Small intestine (tissue), 7 donors: ENCODE measurements around the gene KRTAP10-1. TPM values are rescaled to one million over a fixed set of nuclear protein-coding genes. Genes with fewer than 3 reads are reported as not detected.

Experiments
- DNase-seq, 2 donors: peaks; one replicate each; pipeline versions ENCODE4 v3.0.0 to v3.0.0-alpha.2; 2013
- FAIRE-seq: peaks from 2 replicates; lab custom pipeline; 2012; peaks lifted over from hg19 to GRCh38; lab: Jason Lieb, UNC
- H3K27ac ChIP-seq, 3 donors: one replicate each; pipeline ENCODE4 v1.5.1; 2013; ENCODE audit warnings: low read length in 2 of 3, mild to moderate bottlenecking in 2 of 3, control low read depth in 1 of 3, inconsistent platforms in 1 of 3, low read depth in 1 of 3, moderate library complexity in 1 of 3
- H3K27me3 ChIP-seq, 3 donors: one replicate each; pipeline ENCODE4 v1.6.1; 2013; ENCODE audit warnings: low read length in 3 of 3, inconsistent platforms in 1 of 3; ENCODE audit not compliant: control insufficient read depth in 3 of 3, insufficient read depth in 3 of 3
- H3K36me3 ChIP-seq, 3 donors: one replicate each; pipeline ENCODE4 v1.6.1; 2013; ENCODE audit warnings: low read length in 3 of 3, inconsistent platforms in 1 of 3, low read depth in 1 of 3, mild to moderate bottlenecking in 1 of 3, moderate library complexity in 1 of 3; ENCODE audit not compliant: control insufficient read depth in 3 of 3, insufficient read depth in 2 of 3
- H3K4me1 ChIP-seq, 3 donors: one replicate each; pipeline ENCODE4 v1.6.1; 2013; ENCODE audit warnings: low read length in 2 of 3, inconsistent platforms in 1 of 3, low read depth in 1 of 3, mild to moderate bottlenecking in 1 of 3, moderate library complexity in 1 of 3; ENCODE audit not compliant: control insufficient read depth in 3 of 3, insufficient read depth in 2 of 3
- H3K4me3 ChIP-seq, 3 donors: one replicate each; pipeline ENCODE4 v1.5.1; 2013; ENCODE audit warnings: low read length in 3 of 3, control low read depth in 1 of 3, inconsistent platforms in 1 of 3, low read depth in 1 of 3, mild to moderate bottlenecking in 1 of 3, moderate library complexity in 1 of 3
- H3K9me3 ChIP-seq, 2 donors: one replicate each; pipeline ENCODE4 v1.6.1; 2013; ENCODE audit warnings: low read depth in 1 of 2, low read length in 1 of 2; ENCODE audit not compliant: control insufficient read depth in 2 of 2, insufficient read depth in 1 of 2
- WGBS, 3 donors: extraction: QIAGEN DNeasy Blood & Tissue Kit; methylation state at CpG; one replicate each; pipeline ENCODE4 v1.1.7; 2013; 5-methylcytosine and 5-hydroxymethylcytosine counted together
- polyA plus RNA-seq, 4 donors: library from polyadenylated mRNA; stranded (reverse) in 3 of 4; unstranded in 1 of 4; fragments of 200-250 nt in 3 of 4; fragments of 120-200 nt in 1 of 4; gene quantifications; one replicate each; pipeline versions ENCODE4 v1.2.1 to v1.2.3, GENCODE V29; 2013
- donor health status: healthy with polysubstance abuse.
- donor health status: control.
- donor health status: control.
- donor health status: Bipolar disorder and iron deficiency.
- donor health status: healthy.

The KRTAP10-1 gene
- polyA plus RNA-seq, 4 donors, result not detected

- no peaks in the 10 kb centered on the region for H3K4me1 ChIP-seq
- H3K27ac ChIP-seq, result no peak overlapping the region
- H3K9me3 ChIP-seq, result no peaks in the 10 kb centered on the region
- FAIRE-seq, result no peak
- H3K36me3 ChIP-seq, result no peaks in the 10 kb centered on the region
- 54 to 91% (median 89%) methylated on average over 1 of the region's 1 CpG for WGBS, 3 donors
- no peak overlapping the region for H3K4me3 ChIP-seq
- DNase-seq, result no peak
- H3K27me3 ChIP-seq, result no peaks in the 10 kb centered on the region
Observed at GRCh38 chr21:44523567-44524413, 16.2 kb downstream of the KRTAP10-1 start.

DNA sequence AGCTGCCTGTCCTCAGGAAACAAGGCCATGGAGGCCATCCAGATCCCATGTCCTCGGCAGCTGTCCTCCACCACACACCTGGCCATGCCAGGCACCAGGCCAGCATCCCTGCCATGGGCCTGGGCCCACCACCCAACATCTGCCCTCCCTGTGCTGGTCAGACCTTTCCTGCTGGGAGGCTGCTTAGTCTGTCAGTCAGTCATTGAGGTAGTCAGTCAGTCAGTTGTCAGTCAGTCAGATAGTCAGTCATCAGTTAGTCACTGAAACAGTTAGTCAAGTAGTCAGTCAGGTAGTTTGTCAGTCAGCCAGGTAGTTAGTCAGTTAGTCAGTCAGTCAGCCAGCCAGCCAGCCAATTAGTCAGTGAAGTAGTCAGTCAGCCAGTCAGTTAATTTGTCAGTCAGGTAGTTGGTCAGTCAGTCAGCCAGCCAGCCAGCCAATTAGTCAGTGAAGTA lies 17.2 kb downstream of the KRTAP10-1 start:
- DNase-seq (no peak), FAIRE-seq (no peak)
- no peaks in the 10 kb centered on the region for H3K27me3 ChIP-seq
- H3K27ac ChIP-seq, result no peak overlapping the region
- H3K4me3 ChIP-seq, result no peak overlapping the region
- no peaks in the 10 kb centered on the region for H3K4me1 ChIP-seq
- no peaks in the 10 kb centered on the region for H3K36me3 ChIP-seq
- no peaks in the 10 kb centered on the region for H3K9me3 ChIP-seq
- 57 to 80% (median 70%) methylated on average over 1 of the region's 1 CpG for WGBS, 3 donors

DNA sequence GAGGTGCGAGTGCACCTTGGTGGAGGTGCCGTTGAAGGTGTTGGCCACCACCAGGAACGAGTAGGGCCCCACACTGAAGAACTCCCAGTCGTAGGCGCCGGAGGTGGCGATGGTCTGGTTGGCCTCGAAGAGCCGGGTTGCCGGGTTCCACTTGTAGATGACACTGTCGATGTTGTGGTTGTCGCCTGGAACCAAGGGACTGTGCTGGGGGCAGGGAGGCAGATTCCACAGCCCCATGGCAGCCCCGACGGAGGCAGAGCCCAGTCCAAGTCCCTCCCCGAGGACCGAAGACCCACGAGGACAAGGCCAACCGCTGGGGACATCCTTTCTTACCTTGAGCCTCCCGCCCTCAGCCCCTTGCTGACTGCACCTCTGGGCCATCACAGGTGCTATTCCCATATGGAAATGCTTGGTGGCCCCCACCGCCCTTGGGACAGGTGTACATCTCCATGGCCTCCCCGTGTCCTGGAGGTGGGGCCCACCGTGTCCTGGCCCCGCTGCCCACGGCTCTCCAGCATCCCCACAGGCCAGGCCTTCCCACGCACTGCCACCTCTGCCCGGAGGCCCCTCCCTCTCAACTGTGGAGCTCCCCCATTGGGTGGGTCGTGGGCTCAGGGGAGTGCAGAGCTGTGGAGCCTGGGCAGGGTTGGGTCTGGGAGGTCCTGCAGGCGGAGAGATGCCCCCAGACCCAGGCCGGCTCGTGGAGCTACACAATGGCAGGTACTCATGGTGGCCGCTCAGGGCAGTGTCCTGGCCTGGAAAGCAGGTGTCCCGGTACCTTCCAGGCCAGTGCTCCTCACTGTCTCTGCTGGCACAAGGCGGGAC lies 17.9 kb downstream of the KRTAP10-1 start:
- Histone ChIP-seq H3K27ac (no peak overlapping the region), H3K4me3 (no peak overlapping the region), H3K9me3 (no peaks in the 10 kb centered on the region), H3K4me1 (no peaks in the 10 kb centered on the region), H3K36me3 (no peaks in the 10 kb centered on the region), H3K27me3 (no peaks in the 10 kb centered on the region)
- DNase-seq (no peak), FAIRE-seq (no peak)
- WGBS, 3 donors, result 84 to 88% (median 85%) methylated on average over 32 to 33 of the region's 33 CpGs

- H3K27ac ChIP-seq, result no peak overlapping the region
- H3K36me3 ChIP-seq, result no peaks in the 10 kb centered on the region
- H3K4me1 ChIP-seq, result no peaks in the 10 kb centered on the region
- H3K27me3 ChIP-seq, result no peaks in the 10 kb centered on the region
- no peak for FAIRE-seq
- 66 to 86% (median 76%) methylated on average over 22 of the region's 22 CpGs for WGBS, 3 donors
- DNase-seq, result no peak
- no peak overlapping the region for H3K4me3 ChIP-seq
- no peaks in the 10 kb centered on the region for H3K9me3 ChIP-seq
Observed at GRCh38 chr21:44521301-44521927, 18.6 kb downstream of the KRTAP10-1 start.

DNA sequence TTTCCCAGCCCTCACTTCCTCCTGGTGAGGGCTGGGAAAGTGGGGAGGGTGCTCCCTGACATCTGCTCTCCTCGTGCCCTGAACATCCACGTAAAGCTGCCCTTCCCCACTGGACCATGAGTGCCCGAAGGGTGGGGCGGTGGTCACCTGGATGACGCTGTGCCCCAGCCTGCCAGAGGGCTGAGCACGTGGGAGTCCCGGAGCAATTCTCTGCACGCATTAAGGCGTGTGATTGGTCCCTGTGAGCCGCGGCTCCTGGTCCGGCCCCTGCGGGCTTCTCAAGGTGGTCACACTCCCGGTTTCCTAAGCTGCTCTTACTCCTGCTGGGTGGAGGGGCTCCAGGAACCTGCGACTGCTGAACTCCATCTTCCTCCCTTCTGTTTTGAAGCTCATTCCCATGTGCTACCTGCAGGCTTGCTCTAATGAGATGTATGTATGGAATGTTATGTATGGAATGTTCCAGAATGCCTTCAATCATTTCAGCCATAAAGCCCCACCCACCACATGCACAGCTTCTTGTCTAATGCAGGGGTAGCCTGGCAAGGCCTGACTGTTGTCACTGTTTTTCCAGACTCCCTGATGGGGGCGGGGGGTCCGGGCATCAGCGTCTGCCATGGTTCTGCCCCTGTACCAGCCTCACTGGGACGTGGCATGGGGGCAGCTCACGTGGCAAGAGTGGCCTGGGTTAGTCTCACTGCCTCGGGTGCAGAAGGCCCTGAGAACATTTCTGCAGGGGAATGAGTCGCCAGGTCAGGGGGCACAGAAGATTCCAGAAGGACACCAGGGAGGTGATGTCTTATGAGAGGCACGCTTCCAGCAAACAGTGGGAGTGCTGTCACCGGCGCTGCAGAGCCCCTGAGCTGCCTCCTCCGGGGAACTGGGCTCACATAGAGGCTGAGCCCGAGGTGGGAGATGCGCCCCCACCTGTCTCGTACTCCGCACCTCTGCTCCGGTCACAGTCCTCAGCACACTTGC lies 19.4 kb downstream of the KRTAP10-1 start:
- no peaks in the 10 kb centered on the region for H3K4me1 ChIP-seq
- no peaks in the 10 kb centered on the region for H3K27me3 ChIP-seq
- no peaks in the 10 kb centered on the region for H3K9me3 ChIP-seq
- FAIRE-seq (no peak), DNase-seq (no peak)
- H3K4me3 ChIP-seq, result no peak overlapping the region
- H3K36me3 ChIP-seq, result no peaks in the 10 kb centered on the region
- no peak overlapping the region for H3K27ac ChIP-seq
- 80 to 88% (median 83%) methylated on average over 31 of the region's 31 CpGs for WGBS, 3 donors

DNA sequence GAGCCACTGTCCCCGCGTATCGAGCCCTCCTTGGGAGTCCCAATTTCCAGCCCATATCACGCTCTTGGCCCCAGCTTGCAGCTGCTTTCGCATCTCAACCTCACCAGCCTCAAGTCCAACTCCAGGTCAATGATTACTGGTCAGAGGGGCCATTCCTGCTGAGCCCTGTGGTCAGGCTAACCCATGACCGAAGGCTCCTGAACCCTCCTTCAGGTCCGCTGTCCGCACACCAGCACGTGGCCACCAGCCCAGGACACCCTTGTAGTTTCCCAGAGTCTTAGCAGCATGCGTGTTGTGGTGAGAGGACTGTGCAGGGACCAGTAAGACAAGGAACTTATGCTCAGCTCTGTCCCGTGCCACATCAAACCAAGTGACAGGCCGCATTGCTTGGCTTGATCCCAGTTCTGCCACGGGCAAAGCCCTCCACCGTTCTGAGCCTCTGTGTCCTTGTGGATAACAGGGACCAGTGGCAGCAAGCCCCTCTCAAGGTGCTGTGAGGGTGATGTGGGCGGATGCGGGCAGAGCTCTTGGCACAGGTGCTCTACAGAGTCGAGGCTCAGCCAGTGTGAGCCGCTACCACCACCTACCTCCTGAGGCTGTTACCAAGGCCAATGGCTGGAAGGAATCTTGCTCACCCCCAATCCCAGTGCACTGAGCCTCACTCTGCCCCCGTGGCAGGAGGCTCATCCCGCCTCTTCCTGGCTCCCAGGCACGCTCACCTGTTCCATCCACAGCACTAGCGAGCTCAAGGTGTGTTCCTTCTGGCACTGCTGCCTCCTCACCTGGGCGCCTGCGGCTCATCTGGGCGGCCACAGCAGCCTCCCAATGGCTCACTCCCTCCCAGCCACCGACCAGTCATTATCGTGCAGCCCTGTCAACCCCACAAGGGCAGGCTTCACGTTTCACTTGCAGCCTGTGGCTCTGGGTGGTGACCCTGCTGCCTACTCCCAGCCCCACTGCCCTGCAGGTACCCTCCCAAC lies 20.4 kb downstream of the KRTAP10-1 start:
- Histone ChIP-seq H3K4me3 (no peak overlapping the region), H3K9me3 (no peaks in the 10 kb centered on the region), H3K27ac (no peak overlapping the region), H3K4me1 (no peaks in the 10 kb centered on the region), H3K27me3 (no peaks in the 10 kb centered on the region), H3K36me3 (no peaks in the 10 kb centered on the region)
- 74 to 88% (median 76%) methylated on average over 27 to 28 of the region's 28 CpGs for WGBS, 3 donors
- DNase-seq (no peak), FAIRE-seq (no peak)

GRCh38 chr21:44518686-44519085 lies 21.3 kb downstream of the KRTAP10-1 start:
- no peak overlapping the region for H3K27ac ChIP-seq
- DNase-seq (no peak), FAIRE-seq (no peak)
- 58 to 73% (median 63%) methylated on average over 12 of the region's 12 CpGs for WGBS, 3 donors
- H3K4me1 ChIP-seq, result no peaks in the 10 kb centered on the region
- no peaks in the 10 kb centered on the region for H3K9me3 ChIP-seq
- H3K27me3 ChIP-seq, result no peaks in the 10 kb centered on the region
- H3K4me3 ChIP-seq, result no peak overlapping the region
- no peaks in the 10 kb centered on the region for H3K36me3 ChIP-seq
